Ovary (tissue), 9 donors: ENCODE data around the gene MINDY3. TPM values are rescaled to one million over a fixed set of nuclear protein-coding genes. Genes with fewer than 3 reads are reported as not detected.

Source experiments
- DNase-seq, 5 donors: peaks; one replicate each; pipeline ENCODE4 v3.0.0-alpha.2; 2019 to 2020
- H3K27ac ChIP-seq, 2 donors: fragments of 200-600 bp; one replicate each; pipeline versions ENCODE4 v1.5.1 to v1.8.0; 2019 to 2022
- H3K27me3 ChIP-seq: fragments of 200-600 bp; one replicate; pipeline ENCODE4 v1.8.0; 2022
- H3K36me3 ChIP-seq: fragments of 200-600 bp; sonication (generic); one replicate; pipeline ENCODE4 v1.5.1; 2019
- H3K4me1 ChIP-seq: one replicate; pipeline ENCODE4 v1.8.1; 2013; ENCODE audit warnings: mild to moderate bottlenecking, moderate library complexity; ENCODE audit not compliant: insufficient read depth
- H3K4me3 ChIP-seq: fragments of 200-600 bp; sonication (generic); one replicate; pipeline ENCODE4 v1.5.1; 2017
- H3K9me3 ChIP-seq, 2 donors: fragments of 200-600 bp in 1 of 2; sonication (generic) in 1 of 2; one replicate each; pipeline versions ENCODE4 v1.5.1 to v1.8.1; 2013 to 2019; ENCODE audit warnings: mild to moderate bottlenecking in 1 of 2, moderate library complexity in 1 of 2
- EP300 ChIP-seq: sonication (generic); formaldehyde crosslinking; IDR thresholded peaks from one replicate; pipeline ENCODE4 v1.6.1; 2017; ENCODE audit warnings: antibody characterized with exemption
- POLR2A ChIP-seq: fragments of 450-650 bp; IDR thresholded peaks from one replicate; pipeline ENCODE4 v1.6.1; 2017; ENCODE audit warnings: antibody characterized with exemption, mild to moderate bottlenecking, moderate library complexity
- WGBS, 3 donors: extraction: QIAGEN DNeasy Blood & Tissue Kit in 1 of 3; methylation state at CpG; one replicate each; pipeline versions ENCODE4 v1.1.5 to v1.1.7; 2013 to 2017; 5-methylcytosine and 5-hydroxymethylcytosine counted together
- intact Hi-C, 4 donors: fragments of 100-400 bp; cut with DNase I; formaldehyde crosslinking; loops; one replicate each; pipeline versions ENCODE4 v1.11.0 to v1.15.1; 2022 to 2023
- polyA plus RNA-seq, 2 donors: library from polyadenylated mRNA; stranded (reverse); fragments of 200-250 nt in 1 of 2; fragments of 350-450 nt in 1 of 2; fragmentation: Illumina TruSeq in 1 of 2; extraction: RNeasy Lipid Tissue Mini Kit (QIAGEN cat#74804) in 1 of 2; gene quantifications; one replicate each; pipeline ENCODE4 v1.2.3, GENCODE V29; 2013 to 2014
- total RNA-seq, 7 donors: library from RNA; depleted of rRNA in 2 of 7; stranded (reverse); fragments of >200 nt in 2 of 7; fragmentation: NEBNext Ultra II Directional in 3 of 7; extraction: Animal tissue kit (Norgen Biotek cat#: 25700) in 3 of 7; gene quantifications; one replicate each; pipeline versions ENCODE4 v1.1.0 to v1.2.4, GENCODE V29; 2016 to 2023
- TF ChIP-seq, protein P1 (sequence below), 3 donors: fragments of 450-650 bp in 2 of 3; fragments of 200-600 bp in 1 of 3; IDR thresholded peaks; one replicate each; pipeline versions ENCODE4 v1.5.1 to v1.8.0; 2016 to 2022; ENCODE audit warnings: antibody characterized with exemption in 3 of 3, mild to moderate bottlenecking in 1 of 3
- donor health status: DM: no; HTN: no; CAD: no; lungs with moderate emphysema.
- donor health status: DM: no; HTN: no; CAD: no.
- donor health status: Bipolar disorder and iron deficiency.
- donor health status: DM: yes; HTN: yes; CAD: no.
- donor health status: DM: no; HTN: no; CAD: no.
- donor health status: DM: yes; HTN: yes; CAD: no.

MINDY3 gene
- total and polyA plus RNA-seq, 9 donors = 15.7 to 43.3 (median 31.6) TPM

DNA sequence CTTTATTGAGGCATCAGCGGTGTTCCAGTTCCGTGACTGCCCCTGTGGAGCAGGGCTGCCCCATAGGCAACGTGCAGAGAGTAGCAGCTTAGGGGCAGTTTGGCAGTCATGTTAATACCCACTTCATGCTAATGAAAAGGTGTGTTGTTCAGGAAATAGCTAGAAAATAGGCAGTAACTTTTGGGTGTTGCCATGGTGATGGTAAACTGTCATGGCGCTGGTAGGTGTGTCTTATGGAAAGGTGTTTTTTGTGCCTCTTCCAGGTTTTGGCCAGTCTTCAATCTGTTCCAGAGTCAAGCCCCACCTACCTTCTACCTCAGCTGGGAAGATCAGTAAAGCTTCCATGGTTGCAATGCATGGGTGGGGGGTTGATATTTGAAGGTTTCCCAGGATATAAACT lies 36.3 kb upstream of the MINDY3 start:
- Histone ChIP-seq H3K9me3 (no peaks in the 10 kb centered on the region), H3K27ac (no peak overlapping the region), H3K4me3 (no peak overlapping the region), H3K27me3 (no peaks in the 10 kb centered on the region), H3K36me3 (no peaks in the 10 kb centered on the region), H3K4me1 (no peaks in the 10 kb centered on the region)
- TF ChIP-seq, protein P1, sequence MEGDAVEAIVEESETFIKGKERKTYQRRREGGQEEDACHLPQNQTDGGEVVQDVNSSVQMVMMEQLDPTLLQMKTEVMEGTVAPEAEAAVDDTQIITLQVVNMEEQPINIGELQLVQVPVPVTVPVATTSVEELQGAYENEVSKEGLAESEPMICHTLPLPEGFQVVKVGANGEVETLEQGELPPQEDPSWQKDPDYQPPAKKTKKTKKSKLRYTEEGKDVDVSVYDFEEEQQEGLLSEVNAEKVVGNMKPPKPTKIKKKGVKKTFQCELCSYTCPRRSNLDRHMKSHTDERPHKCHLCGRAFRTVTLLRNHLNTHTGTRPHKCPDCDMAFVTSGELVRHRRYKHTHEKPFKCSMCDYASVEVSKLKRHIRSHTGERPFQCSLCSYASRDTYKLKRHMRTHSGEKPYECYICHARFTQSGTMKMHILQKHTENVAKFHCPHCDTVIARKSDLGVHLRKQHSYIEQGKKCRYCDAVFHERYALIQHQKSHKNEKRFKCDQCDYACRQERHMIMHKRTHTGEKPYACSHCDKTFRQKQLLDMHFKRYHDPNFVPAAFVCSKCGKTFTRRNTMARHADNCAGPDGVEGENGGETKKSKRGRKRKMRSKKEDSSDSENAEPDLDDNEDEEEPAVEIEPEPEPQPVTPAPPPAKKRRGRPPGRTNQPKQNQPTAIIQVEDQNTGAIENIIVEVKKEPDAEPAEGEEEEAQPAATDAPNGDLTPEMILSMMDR (IDR thresholded peaks at IDR 0.05) = no peak
- TF ChIP-seq EP300 = no peak
- no peak for TF ChIP-seq POLR2A
- WGBS, 3 donors = 90 to 96% (median 93%) methylated on average over 4 of the region's 4 CpGs
- intact Hi-C loops = no loop called here
- DNase-seq = no peak

DNA sequence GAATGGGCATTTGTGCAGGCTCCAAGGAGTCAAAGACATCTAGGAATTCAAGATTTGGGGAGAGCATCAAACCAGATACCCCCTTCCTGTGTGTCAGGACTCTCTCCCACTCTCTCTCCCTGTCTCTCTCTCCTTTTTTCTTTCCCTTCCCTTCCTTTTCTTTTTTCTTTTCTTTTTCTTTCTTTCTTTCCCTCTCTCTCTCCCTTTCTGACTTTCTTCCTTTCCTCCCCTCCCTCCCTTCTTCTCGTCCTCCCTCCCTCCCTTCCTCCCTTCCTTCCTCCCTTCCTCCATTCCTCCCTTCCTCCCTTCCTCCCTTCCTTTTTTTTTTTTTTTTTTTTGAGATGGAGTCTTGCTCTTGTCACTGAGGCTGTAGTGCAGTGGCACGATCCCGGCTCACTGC lies 24.1 kb upstream of the MINDY3 start:
- Histone ChIP-seq H3K36me3 (no peaks in the 10 kb centered on the region), H3K4me3 (no peak overlapping the region), H3K9me3 (no peaks in the 10 kb centered on the region), H3K4me1 (no peaks in the 10 kb centered on the region), H3K27me3 (no peaks in the 10 kb centered on the region), H3K27ac (no peak overlapping the region)
- intact Hi-C loops = no loop called here
- 80 to 91% (median 82%) methylated on average over 3 of the region's 3 CpGs for WGBS, 3 donors
- no peak for DNase-seq
- TF ChIP-seq POLR2A (no peak), EP300 (no peak)
- TF ChIP-seq, protein P1 (IDR thresholded peaks at IDR 0.05) = no peak

DNA sequence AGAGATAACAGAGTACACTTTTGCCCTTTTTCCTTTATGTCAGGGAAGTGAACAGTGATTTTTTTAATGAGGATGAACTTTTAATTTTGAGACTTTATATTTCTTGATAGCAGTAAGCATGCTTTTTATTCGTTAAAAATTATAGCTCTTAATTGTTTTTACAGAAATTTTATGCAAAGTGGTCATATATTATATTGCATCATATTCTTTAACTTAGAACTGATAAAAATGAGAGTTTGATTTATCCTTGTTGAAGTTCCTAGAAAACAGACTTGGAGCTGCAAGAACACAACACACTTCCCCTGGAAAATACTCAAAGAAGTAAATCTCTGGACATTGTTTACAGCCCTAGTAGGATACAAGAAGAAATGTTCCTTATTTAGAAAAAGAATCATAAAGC lies 21.2 kb upstream of the MINDY3 start:
- intact Hi-C loops = no loop called here
- Histone ChIP-seq H3K9me3 (no peaks in the 10 kb centered on the region), H3K36me3 (no peaks in the 10 kb centered on the region), H3K4me3 (no peak overlapping the region), H3K27me3 (no peaks in the 10 kb centered on the region), H3K4me1 (no peaks in the 10 kb centered on the region), H3K27ac (no peak overlapping the region)
- WGBS, 3 donors = 17 to 36% (median 34%) methylated on average over 1 of the region's 1 CpG
- TF ChIP-seq POLR2A (no peak), EP300 (no peak)
- TF ChIP-seq, protein P1 (IDR thresholded peaks at IDR 0.05) = no peak
- no peak for DNase-seq

DNA sequence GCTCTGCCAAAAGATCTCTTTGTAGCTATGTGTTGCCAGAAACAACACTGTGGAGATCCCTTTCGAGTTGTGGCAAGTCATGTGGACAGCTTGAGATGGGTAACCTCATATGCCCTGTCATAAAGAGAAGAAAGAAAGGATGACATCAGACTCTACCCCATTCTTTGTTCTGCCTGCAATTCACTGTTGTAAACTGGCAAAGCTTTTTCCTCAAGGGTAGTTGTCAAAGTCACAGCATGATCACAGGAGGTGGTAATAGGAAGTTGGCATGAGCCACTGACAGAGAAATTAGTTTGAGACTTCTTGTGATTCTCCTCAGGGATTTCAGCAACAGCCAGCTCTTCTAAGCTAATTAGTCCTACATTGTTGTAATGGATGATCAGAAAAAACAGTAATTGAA lies 19.4 kb upstream of the MINDY3 start:
- H3K36me3 ChIP-seq = no peaks in the 10 kb centered on the region
- no peaks in the 10 kb centered on the region for H3K9me3 ChIP-seq
- no peak for DNase-seq
- no peak overlapping the region for H3K4me3 ChIP-seq
- no peaks in the 10 kb centered on the region for H3K27me3 ChIP-seq
- WGBS, 3 donors = 38 to 56% (median 38%) methylated on average over 1 of the region's 1 CpG
- intact Hi-C loops = no loop called here
- TF ChIP-seq EP300 (no peak), POLR2A (no peak)
- TF ChIP-seq, protein P1 (IDR thresholded peaks at IDR 0.05) = no peak
- H3K27ac ChIP-seq = no peak overlapping the region
- H3K4me1 ChIP-seq = no peaks in the 10 kb centered on the region

DNA sequence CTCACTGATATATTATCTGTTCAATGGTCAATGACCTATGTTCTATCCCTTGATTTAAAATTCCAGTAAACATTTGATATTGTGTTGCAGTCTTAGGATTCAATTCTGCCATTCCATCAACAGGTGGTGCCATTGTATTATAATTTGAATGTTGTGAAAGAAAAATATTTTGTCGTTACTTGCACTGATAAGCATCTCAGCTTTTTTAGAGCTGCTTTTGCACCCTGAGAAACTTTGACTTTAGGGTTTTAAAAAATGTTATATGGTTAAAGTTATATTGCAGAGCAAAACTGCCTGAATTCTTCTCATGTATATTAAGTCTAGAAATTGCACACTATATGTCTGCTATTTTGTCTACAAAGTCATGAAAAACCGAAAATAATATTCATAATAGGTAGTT lies 18.8 kb upstream of the MINDY3 start:
- Histone ChIP-seq H3K27ac (no peak overlapping the region), H3K9me3 (no peaks in the 10 kb centered on the region), H3K4me3 (no peak overlapping the region), H3K27me3 (no peaks in the 10 kb centered on the region), H3K36me3 (no peaks in the 10 kb centered on the region), H3K4me1 (no peaks in the 10 kb centered on the region)
- no peak for DNase-seq
- TF ChIP-seq, protein P1 (IDR thresholded peaks at IDR 0.05) = peak in 1 of 3 donors; percentile 8
- TF ChIP-seq POLR2A = no peak
- TF ChIP-seq EP300 = no peak
- intact Hi-C loops = no loop called here
- 26 to 31% (median 29%) methylated on average over 2 of the region's 2 CpGs for WGBS, 3 donors
